HEK293T (cell line): ENCODE results near the gene NECTIN1.

Experiments
- ARNT ChIP-seq: fragments of 450-650 bp; IDR thresholded peaks from 2 replicates; pipeline ENCODE4 v1.6.1; 2017; ENCODE audit warnings: mild to moderate bottlenecking
- BHLHE40 ChIP-seq: fragments of 450-650 bp; IDR thresholded peaks from 2 replicates; pipeline ENCODE4 v1.6.1; 2016; ENCODE audit warnings: mild to moderate bottlenecking, moderate library complexity, borderline replicate concordance
- CTBP1 ChIP-seq: fragments of 450-650 bp; IDR thresholded peaks from 2 replicates; pipeline ENCODE4 v1.6.1; 2016; ENCODE audit warnings: borderline replicate concordance
- ELF4 ChIP-seq: fragments of 450-650 bp; IDR thresholded peaks from 2 replicates; pipeline ENCODE4 v1.6.1; 2017; ENCODE audit warnings: antibody characterized with exemption
- HDGF ChIP-seq: fragments of 450-650 bp; IDR thresholded peaks from 2 replicates; pipeline ENCODE4 v1.6.1; 2017; ENCODE audit warnings: antibody characterized with exemption, borderline replicate concordance
- NFRKB ChIP-seq: fragments of 450-650 bp; IDR thresholded peaks from 2 replicates; pipeline ENCODE4 v1.6.1; 2016; ENCODE audit warnings: mild to moderate bottlenecking, moderate library complexity
- PKNOX1 ChIP-seq: fragments of 450-650 bp; IDR thresholded peaks from 2 replicates; pipeline ENCODE4 v1.6.1; 2016
- SP1 ChIP-seq: fragments of 450-650 bp; IDR thresholded peaks from 2 replicates; pipeline ENCODE4 v1.6.1; 2017
- TARDBP ChIP-seq: fragments of 450-650 bp; IDR thresholded peaks from 2 replicates; pipeline ENCODE4 v1.6.1; 2016
- ZNF384 ChIP-seq: fragments of 450-650 bp; IDR thresholded peaks from 2 replicates; pipeline ENCODE4 v1.6.1; 2016

GRCh38 chr11:119673052-119673758, 55.8 kb downstream of the NECTIN1 start:
- TF ChIP-seq ELF4 (no peak), ZNF384 (no peak), NFRKB (no peak), BHLHE40 (no peak), TARDBP (no peak), SP1 (no peak), ARNT (no peak), CTBP1 (no peak), PKNOX1 (no peak), HDGF (no peak)
